GM18499 (cell line): ENCODE results near the gene TBX3.

Experiments used
- ATAC-seq: cut with Tn5 transposase; IDR thresholded peaks from one replicate; pipeline ENCODE4 v1.9.1; 2021; ENCODE audit warnings: moderate number of reproducible peaks; ENCODE audit not compliant: insufficient read depth, unreplicated experiment

The TBX3 gene

GRCh38 chr12:114684870-114685273 is 897 bp upstream of the TBX3 start:
- no peak for ATAC-seq

- no peak for ATAC-seq
Observed at GRCh38 chr12:114683709-114684097, 272 bp downstream of the TBX3 start.

DNA sequence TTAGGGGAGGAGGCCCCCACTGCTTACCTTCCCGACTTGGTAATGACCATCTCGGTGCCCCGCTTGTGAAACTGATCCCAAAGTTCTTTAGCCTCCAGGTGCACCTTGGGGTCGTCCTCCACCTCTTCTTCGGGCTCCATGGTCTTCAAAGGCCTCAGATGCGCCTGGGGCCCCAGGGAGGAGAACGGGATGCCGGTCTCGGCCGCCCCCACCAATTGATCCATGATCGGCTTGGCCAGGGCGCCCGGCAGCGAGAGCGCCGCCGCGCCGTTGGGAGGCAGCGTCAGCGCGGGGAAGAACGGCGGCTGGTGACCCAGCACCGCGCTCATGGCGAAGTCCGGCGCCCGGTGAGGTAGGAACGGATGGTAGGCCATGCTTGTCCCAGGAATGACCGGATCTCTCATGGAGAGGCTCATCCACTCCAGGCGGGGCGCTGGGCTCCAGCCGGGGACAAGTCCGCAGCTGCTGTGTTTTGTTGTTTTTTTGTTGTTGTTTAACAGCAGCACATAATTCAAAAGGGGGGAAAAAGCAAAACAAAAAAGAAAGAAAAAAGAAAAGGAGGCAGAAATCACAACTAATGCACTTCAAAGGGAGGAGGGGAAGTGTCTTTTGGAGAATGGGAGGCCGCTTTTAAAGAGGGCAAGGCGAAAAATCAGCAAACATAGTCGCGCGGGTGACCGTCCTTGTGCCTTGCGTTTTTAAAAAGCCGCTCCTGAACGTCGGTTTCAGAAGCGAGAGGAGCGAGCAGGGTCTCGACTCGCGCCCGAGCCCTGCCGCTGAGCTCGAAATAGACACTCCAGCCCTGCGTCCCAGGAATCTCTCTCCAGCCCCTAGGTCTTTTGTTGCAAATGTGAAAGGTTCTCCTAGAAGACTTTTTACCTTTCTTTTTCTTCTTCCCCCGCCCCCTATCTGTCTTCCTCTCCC is 928 bp downstream of the TBX3 start:
- ATAC-seq = no peak

DNA sequence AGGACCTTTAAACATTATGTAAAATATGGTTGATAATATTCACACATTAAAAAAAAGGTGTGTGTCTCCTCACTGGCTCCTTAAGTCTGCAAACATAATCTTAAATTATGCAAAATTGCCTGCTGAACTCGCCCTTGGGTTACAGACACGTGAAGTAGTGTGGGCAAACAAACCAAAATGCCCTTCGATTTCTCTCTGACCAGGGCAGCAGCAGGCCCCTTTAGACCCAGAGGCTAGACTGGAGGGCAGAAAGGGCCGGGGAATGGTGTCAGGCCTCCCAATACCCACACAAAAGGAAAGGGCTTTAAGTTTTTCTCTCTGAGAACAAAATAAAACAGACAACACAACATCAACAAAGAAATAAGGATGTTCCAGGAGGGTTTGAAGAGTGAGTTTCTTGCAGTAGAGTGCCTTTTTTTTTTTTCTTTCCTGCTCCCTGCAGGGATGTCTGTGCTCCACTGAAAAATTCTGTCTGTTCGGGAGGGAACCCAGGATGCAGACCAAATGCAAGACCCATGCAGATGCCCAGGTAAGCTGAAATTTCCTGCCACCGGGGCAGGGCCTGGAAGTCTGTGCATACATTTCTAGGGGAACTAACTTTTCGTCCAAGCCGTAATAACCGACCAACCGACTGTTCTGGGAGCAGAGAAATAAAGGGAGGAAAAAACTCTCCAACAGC is 1.7 kb downstream of the TBX3 start:
- ATAC-seq = no peak

GRCh38 chr12:114681116-114681871 is 2.7 kb downstream of the TBX3 start:
- no peak for ATAC-seq

GRCh38 chr12:114680604-114681069 is 3.3 kb downstream of the TBX3 start:
- ATAC-seq = no peak

- ATAC-seq = no peak
Observed at GRCh38 chr12:114679942-114680341, 4.0 kb downstream of the TBX3 start.

DNA sequence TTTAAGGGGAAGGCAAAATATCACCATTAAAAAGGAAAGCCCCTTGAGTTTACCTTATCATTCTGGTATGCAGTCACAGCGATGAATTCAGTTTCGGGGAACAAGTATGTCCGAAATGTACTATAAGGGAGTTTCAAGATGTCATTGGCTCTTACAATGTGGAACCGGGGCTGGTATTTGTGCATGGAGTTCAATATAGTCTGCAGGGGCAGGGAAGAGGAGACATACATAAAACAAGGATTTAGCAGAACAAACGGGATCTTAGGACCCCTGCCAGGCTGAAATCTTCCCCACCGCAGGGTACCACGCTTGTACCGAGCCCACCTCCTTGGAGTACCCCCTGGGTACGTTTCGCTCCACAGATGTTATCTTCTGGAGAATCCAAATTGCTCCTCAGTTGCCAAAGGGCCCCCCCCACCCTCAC is 4.5 kb downstream of the TBX3 start:
- ATAC-seq = no peak

- no peak for ATAC-seq
Observed at GRCh38 chr12:114678718-114679117, 5.3 kb downstream of the TBX3 start.

GRCh38 chr12:114678028-114678427 is 5.9 kb downstream of the TBX3 start:
- ATAC-seq = no peak

GRCh38 chr12:114676142-114676741 is 7.7 kb downstream of the TBX3 start:
- ATAC-seq = no peak

- no peak for ATAC-seq
Observed at GRCh38 chr12:114674251-114675047, 9.5 kb downstream of the TBX3 start.

GRCh38 chr12:114673901-114674250 is 10.1 kb downstream of the TBX3 start:
- ATAC-seq = no peak

- ATAC-seq = no peak
Observed at GRCh38 chr12:114673169-114673833, 10.7 kb downstream of the TBX3 start.

GRCh38 chr12:114672817-114673168 is 11.2 kb downstream of the TBX3 start:
- ATAC-seq = no peak

DNA sequence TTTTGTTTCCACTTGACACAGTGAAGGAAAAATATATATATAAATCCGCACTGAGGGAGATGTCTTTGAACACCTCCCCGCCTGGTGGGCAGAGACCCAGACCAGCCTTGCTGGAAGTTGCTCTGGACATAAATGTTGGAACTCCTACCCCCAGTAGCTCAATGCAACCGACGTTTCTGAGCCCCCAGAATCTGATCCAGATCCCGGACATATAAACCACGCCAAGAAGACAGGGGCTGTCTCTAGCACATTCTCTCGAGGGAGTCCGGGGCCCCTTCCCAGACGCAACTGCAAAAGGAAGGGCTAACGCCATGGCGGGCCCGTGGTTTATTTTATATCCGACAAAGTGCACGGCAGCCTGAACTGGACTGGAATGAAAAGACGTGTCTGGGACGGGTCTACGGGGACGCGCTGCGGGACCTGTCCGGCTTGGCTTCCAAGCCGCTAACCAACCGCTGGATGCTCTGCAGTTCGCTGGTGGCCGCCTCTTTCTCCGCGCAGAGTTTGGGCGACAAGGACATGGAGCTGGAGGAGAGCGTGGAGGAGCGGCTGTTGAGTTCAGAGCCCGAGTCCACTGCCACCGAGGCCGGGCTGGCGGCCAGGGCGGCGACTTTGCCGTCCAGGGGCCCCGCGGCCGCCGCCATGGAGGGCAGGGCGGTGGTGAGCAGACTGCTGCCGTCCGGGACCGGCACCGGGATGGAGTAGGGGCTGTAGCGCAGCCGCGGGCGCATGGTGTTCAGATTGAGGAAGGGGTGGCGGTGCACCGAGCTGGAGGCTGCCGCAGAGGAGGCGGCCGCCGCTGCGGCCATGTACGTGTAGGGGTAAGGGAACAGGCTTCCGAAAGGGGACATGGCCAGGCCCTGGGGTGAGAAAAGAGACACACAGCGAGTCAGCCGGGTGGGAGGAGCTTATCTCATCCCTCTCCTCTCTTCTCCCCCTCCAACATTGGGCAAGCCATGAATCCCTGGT is 12.2 kb downstream of the TBX3 start:
- ATAC-seq = no peak

- no peak for ATAC-seq
Observed at GRCh38 chr12:114671066-114671442, 12.9 kb downstream of the TBX3 start.

GRCh38 chr12:114670291-114670980 is 13.5 kb downstream of the TBX3 start:
- no peak for ATAC-seq
